ENCODE results near the gene TIGD3.

TIGD3 gene, protein sequence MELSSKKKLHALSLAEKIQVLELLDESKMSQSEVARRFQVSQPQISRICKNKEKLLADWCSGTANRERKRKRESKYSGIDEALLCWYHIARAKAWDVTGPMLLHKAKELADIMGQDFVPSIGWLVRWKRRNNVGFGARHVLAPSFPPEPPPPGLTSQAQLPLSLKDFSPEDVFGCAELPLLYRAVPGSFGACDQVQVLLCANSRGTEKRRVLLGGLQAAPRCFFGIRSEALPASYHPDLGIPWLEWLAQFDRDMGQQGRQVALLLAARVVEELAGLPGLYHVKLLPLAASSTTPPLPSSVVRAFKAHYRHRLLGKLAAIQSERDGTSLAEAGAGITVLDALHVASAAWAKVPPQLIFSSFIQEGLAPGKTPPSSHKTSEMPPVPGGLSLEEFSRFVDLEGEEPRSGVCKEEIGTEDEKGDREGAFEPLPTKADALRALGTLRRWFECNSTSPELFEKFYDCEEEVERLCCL

DNA sequence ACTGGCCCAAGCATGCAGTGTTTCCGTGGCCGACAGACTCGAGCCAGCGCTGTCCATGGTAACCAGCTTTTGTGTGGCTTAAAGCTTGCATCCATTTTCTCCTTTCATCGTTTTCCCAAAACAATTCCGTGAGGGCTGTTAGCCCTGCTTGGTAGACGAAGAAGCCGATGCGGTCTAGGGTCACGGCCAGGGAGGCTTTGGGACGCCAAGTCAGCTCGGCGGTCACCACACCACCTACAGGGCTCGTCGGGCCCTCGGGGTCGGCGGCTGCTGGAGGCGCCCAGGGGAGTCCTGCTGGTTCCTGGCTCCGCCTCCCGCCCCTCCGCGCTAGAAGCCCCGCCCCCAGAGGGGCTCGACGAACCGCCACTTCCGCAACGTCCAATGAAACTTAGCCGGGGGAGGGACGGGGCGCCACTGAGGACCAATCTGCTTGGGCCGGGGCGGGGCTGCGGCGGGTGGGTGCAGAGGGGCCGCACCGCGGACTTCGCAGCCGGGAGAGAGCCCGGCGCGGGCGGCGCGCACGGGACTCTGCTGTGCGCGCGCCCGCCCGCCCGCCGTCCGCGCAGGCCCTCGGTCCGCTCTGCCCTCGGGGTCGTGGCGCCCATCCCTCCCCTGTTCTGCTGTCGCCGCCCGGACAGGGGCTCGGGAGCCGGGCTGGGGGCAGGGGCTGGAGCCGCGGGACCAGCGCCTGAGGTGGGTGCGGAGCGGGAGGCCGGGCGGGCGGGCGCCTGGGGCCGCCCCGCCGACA, at the start of gene TIGD3:
TSS of gene TIGD3 (plus strand) at position 487 of the 748 bp plus-strand sequence. CDS start 1,058 bp downstream, outside the sequence.
- peak; percentile 96 for DNase-seq

DNA sequence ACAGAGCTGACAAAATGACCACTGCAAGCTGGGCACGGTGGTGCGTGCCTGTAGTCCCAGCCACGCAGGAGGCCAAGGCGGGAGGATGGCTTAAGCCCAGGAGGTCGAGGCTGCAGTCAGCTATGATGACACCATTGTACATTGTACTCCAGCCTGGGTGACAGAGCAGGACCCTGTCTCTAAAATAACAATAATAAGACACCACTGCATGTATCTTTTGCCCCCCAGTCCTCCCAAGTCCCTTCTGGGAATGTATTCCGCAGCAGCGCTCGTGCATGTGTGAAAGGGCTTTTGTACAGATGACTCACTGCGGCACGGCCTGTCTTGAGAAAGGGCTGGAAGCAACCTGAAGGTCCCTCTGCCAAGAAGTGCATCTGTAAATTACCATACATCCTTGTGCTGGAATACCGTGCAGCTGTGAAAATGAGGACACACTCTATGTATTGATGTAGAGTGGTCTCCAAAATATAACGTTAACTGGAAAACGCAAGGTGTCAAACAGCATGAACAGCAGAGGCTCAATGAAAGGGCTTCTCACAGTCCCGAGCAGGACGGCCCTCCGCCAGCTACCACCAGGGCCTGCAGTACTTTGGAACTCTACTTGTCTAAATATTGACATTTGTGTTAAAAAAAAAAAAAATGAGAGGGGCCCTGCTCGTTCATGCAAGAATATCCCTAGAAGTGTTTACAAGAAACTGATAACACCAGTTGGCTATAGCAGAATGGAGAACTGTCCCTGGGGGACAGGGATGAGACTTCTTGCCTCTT, 48.9 kb upstream of the TIGD3 start:
- no peak for DNase-seq

DNA sequence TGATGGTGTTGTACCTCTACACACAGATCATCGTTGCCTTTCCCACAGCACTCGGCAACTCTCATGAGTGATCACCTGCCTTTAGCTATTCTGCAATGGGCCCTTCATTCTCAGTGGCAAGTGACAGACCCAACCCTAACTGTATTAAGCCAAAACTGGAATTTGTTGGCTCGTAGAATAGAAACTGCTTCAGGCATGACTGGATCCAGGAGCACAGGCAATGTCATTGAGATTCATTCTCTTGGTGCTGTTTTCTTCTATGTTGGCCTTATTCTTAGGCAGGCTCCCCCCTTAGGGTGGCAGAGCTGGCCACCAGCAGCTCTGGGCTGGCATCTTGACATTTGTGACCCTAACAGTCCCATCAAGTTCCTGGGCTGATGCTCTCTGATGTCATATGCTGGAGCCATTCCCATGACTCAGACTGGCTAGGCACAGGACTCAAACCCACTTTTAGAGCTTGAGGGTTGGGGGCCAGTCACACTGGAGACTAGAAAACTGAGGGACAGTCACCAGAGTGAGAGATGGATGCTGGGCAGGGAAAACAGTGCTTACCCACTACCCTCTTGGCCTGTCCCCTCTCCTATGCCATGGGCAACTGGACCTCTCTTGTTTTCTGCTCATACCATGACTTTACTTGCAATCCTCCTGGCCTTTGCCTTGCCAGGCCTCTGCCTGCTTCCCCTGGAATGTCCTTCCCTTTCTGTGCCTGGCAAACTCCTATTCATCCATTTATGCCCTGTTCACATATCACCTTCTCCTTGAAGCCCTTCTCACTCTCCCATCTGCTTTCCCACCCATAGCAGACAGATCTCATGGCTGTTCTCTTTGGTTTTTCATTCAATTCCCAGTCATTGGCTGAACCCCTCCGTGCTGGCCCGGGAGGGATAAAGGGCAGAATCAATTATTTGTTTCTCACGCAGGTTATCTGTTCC, 47.0 kb upstream of the TIGD3 start:
- DNase-seq: no peak

DNA sequence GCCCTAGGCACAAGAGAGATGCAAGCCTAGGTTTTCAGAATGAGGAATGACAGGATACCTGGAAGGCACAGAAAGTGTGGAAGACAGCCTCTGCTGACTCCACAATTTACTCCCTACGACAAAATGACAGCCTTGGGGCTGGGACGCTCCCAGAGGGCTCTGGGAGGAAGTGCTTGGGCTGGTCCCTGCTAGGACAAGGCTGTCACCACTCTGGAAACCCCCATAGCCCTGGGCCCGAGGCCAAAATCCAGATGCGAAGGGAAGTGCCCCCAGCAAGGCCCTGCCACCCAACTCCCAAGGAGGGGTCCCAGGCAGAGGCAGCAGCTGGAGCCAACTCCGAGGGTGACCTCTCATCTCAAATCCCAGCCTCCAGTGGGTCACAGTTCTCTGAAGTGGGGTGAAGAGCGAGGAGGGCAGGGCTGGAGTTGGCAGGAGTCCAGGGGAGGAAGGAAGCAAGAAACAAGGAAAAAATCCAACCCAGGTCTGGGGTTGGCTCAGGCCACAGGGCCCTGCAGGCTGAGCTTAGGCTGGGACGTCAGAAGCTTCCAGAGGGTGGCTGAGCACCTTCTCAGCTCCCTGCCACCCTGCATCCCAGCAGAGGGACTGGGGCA, 46.2 kb upstream of the TIGD3 start:
- no peak for DNase-seq

DNA sequence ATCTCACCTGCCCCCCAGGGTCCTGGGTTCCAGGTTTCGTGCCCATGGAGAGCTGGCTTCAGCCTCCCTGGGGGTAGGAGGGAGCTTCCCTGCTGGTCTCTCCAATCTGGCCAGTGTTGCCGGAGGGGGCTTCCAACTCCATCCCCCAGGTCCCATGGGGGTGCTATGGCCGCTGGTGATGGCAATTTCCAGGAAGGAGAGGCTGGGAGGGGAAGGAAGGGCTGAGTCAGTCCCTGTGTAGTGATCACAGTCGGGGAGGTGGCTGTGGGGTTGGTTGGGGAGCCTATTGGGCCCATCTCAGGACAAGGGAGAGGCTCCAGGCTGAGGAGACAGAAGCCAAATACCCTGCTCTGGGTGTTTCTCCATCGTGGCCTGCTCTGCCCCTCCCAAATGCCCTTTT, 45.5 kb upstream of the TIGD3 start:
- no peak for DNase-seq

DNA sequence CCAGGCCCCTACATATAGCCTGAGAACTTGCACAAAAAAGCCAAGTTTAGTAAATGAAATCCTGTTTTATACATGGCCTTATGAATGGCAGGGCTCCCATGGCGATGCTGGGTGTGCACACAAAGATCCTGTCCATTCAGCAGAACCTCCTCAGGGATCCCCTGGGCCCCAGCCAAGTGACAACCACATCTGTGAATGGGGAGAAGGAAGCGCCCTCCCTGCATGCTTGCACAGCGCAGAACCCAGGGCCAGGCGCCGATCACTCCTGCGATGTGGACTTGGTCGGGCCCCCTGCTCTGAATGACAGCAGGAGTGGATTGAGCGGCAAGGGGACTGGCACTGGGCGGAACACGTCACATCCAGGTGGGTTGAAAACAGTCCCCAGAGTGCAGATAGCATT, 44.3 kb upstream of the TIGD3 start:
- DNase-seq: no peak

DNA sequence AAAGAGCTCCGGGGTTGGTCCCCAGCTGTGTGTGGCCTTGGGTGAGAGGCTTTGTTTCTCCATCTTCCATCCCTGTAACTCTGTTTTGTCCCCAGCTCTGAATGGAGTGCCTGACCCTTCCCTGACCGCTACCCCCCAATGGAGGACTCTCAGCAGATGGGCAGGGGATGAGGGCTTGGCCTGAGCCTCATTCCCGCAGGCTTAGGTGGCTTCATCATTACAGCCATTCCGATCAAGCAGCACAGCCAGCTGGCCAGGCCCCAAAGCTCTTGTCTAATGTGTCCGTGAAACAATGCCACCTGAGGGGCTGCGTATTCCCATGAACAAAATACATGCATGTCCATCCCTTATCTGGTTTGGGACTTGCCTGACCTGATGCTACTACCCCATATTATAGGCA, 43.8 kb upstream of the TIGD3 start:
- no peak for DNase-seq

DNA sequence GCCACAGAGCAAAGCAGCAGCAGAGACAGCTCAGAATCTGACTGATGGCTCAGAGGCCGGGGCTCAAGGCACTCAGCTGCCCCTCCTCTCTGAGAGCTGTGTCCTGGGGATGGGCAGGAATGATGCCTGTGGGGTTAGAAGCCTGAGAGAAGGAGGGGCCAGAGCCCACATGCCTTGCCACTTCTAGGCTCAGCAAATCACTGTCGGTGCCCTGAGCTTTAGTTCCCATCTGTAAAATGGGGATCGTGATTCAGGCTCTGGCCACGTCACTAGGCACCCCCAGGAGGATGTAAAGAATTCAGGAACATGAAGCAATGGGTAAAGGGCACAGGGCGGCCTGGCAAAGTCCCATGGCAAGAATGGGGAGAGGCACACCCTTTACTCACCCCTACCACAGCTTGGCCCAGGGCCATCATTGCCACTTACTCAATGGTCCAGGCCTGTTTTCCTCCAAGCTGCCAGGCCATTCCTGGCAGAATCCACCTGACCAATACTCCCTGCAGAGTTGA, 43.3 kb upstream of the TIGD3 start:
- no peak for DNase-seq

DNA sequence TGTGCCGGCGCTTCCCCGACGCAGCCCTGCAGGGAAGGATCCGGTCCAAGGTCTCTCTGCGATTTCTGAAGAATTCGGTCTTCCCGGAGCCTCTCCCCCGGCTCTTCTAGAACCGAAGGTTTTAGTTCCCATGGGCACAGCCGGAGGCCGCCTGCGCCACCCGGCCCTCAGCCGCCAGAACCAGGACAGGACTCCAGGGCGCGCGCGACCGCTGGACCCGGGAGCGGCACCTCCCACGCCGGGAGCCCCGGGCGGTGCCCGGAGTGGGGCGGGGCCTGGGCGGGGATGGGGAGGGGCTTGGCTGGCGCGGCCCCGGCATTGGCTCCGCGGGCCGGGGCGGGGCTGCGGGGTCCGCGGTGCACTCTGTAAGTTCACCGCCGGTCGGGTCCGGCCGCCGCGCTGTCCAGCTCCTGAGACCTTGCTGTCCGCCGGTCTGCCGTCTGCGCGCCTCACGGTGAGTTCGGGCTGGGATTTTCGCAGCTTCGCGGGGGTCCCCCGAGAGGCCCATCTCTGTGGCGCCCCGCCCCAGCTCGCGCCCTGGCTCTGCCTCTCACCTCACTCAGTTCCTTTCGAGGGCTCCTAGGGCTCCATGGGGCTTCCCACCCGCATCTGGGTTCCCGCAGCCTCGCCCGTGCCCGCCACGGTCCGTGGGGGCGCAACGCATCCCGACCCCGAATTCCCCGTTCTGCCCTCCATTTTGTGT, 39.9 kb upstream of the TIGD3 start, which contains the start of gene CDC42EP2:
TSS of gene CDC42EP2 (plus strand) at position 366 of the 703 bp plus-strand sequence. CDS start 6,033 bp downstream, outside the sequence.
- DNase-seq: peak; percentile 76

DNA sequence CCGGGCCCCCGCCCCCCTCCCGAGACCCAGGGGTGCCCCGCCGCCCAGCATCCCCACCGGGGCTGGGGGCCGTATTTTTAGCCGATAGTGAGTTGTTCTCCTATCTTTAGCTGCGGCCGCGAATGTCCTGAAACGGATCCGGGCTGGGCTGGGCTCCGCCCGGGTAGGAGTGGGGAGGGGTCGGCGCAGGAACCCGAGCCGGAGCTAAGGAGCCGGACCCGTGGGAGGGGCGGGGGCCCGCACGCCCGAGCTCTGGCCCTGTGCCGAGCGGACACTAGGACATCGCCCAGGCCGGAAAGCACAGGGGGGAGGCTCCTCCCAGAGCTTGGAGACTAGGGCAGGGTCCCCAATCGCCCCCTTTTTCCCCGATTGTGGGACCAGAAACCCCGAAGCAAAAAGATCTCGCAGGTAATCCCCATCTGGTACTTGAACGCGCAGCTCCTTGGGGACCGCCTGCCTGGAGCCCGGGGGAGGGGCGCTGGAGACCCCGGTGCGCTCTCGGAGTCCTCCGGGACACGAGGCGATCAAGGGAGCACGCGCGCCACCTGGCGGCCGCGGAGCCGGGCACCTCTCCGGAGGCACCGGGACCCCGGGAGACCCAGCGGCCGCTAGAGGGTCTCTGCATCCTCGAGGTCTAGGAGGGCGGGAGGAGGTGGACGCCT, 39.2 kb upstream of the TIGD3 start:
- peak; percentile 81 to 85 for DNase-seq

DNA sequence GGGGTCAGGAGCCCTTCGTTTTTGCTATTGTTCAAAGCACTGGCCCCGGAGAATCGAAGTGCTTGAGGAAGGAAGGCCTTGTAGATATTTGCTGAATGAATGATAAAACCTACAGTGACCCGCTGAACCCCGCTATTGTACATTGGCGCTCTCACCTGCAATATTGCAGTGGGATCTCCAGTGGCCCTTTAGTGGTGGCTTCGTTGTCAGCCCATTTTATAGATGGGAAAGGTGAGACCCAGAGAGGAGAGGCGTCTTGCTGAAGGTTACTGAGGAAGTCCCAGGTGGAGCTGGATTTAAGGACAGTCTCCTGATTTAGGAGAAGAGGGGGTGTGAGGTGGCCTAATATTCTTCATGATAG, 38.7 kb upstream of the TIGD3 start:
- DNase-seq: no peak

DNA sequence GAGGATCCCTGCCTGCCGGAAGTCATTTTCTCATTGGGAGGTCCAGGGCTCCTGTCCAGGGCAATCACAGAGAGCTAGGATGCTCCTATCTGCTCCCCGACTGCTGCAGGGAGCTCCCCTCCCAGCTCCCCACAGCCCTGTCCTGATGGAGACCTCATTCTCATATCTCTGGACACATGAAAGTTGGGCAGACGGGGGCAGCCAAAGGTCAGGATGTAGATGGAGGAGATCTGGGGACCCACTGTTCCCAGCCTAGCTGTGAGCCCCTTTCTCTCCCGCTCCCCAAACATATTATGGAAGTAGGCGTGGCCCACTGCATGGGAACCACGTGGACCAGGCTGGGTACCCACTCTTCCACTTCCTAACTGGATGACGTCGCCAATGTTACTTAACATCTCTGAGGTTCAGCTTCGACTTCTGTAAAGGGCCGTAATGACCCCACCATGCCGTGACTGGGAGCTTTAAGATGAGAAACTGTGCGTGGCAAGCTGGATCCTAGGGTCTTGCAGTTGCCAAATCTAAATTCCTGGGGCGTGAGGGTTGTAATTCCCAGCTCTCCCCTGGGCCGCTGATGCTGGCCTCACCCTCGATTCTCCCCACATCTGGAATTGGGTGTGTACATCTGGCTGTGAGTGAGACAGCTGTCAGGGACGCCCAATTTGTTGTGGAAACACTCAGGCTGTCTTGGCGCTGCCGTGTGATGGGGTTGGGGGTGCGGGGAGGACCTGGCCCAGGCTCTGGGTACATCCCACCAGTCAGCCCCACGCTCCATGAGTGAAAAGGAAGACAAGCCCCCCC, 38.1 kb upstream of the TIGD3 start:
- DNase-seq: no peak

DNA sequence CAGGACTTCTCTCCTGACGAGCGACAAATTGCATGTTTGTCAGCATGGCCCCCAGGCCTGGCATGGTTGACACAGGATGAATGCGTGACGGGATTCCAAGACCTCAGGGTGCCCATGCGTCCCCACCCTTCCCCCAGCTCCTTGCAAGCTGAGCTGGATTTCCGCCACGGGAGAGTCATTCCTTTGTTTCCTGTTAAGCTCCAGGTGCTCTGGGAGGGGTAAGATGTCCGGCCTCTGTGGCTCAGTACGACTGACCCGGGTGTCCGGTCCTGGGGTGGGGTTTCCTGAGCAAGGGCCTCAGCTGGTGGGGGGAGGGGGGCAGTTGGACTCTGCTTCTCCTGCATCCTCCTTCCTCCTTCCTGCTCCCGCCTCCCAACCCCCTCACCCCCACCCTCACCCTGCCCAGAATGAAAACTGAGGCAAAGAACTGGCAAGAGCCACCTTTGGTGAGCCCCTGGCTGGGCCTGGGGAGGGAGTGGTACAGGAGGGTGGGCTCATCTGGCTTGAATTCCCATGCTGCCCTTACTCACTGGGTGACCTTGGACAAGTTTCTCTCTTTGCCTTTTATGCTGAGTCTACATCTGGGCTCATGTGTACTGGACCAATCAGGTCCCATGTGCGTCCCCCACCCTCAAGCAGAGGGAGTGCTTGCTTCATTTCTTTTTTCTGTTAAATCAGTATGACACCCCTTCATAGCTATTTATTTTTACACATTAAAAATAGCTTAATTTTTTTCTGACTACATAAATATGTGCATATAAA, 37.3 kb upstream of the TIGD3 start:
- no peak for DNase-seq

DNA sequence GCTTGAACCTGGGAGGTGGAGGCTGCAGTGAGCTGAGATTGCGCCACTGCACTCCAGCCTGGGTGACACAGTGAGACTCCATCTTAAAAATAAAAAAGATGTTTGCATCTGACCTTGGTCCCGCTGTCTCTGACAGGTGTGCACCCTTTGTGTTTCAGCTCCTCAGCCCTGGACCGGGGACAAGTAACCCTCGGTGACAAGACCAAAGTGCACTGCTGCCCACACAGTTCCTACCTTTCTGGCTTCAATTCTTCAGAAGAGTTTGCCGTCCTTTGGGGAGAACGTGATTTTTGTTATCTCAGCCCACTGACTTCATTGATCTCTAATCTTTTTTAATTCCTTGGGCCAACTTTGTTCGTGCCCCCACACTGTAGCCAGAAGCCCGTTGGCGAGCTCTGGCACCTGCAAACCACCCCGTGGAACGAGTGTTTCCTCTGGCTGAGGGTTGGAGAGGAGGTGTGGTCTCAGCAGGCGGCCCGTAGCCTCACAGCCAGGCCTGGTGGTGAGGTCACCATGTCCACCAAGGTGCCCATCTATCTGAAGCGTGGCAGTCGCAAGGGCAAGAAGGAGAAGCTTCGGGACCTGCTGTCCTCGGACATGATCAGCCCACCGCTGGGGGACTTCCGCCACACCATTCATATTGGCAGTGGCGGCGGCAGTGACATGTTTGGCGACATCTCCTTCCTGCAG, 34.0 kb upstream of the TIGD3 start:
- DNase-seq: no peak

DNA sequence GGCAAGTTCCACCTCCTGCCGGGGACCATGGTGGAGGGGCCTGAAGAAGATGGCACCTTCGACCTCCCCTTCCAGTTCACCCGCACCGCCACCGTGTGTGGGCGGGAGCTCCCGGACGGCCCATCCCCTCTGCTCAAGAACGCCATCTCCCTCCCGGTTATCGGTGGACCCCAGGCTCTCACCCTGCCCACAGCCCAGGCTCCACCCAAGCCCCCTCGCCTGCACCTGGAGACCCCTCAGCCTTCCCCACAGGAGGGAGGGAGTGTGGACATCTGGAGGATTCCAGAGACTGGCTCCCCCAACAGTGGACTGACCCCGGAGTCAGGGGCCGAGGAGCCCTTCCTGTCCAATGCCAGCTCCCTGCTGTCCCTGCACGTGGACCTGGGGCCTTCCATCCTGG, 33.5 kb upstream of the TIGD3 start:
- DNase-seq: no peak

DNA sequence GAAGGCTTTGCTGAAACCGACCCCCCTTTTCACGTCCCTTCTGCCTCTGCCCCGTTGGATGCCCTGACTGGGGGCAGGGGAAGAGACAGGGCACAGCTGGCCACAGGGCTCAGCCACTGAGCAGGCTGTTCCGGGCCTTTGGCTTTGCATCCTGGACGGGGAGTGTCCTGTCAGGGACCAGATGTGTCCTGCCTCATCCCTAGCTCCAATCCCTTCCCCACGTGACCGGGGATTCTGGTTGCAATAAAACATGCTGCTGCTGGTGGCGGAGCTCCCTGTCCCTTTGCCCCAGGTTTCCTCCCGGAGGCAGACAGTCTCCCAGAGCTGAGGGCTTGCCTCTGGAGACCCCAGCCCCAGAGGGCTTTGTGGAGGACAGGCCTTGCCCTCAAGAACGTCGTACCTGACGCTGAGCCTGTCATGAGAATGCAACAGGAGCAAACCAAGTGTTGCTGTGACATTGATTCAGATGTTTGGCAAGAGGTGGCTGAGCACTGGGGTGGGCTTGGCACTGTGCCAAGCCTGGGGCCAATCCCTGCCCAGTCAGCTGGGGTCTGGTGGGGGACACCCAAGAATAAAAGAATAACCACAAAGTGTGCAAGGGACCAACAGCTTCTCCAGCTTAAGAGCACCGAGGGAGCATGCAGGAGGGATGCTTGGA, 32.6 kb upstream of the TIGD3 start:
- DNase-seq: no peak

DNA sequence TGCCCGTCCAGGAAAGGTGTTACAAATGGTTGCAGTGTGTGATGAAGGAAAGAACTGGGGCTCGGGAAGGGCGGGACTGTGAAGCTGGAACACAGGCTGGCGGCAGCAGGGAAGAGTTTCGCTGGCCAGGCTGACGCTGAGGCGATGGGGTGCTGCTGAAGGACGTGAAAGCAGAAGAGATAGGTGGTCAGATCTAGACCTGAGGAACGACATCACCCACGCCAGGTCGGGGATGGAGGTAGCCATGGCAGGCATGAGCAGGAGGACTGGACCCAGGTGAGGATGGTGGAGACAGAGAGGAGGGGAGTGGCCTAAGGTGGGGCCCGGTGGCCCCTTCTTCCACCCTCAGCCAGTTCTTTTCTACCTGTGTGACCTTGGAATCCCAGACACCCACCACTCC, 30.7 kb upstream of the TIGD3 start:
- no peak for DNase-seq
